H9 (cell line): ENCODE results near the gene BAHD1. TPM values are rescaled to one million over a fixed set of nuclear protein-coding genes. Genes with fewer than 3 reads are reported as not detected.

Source experiments
- DNase-seq: peaks from one replicate; pipeline ENCODE4 v3.0.0-alpha.2; 2017
- H2AFZ ChIP-seq: one replicate; pipeline ENCODE4 v1.6.1; 2013; ENCODE audit warnings: mild to moderate bottlenecking, low read length, control low read depth, moderate library complexity
- H2AK5ac ChIP-seq: 2 replicates; pipeline ENCODE4 v1.6.1; 2013; ENCODE audit warnings: low read length, control low read depth, mixed read lengths; ENCODE audit not compliant: insufficient read length
- H2BK120ac ChIP-seq: one replicate; pipeline ENCODE4 v1.6.1; 2013; ENCODE audit warnings: low read depth, mild to moderate bottlenecking, low read length, control low read depth, inconsistent platforms; ENCODE audit not compliant: poor library complexity, severe bottlenecking
- H2BK12ac ChIP-seq: 2 replicates; pipeline ENCODE4 v1.6.1; 2013; ENCODE audit warnings: low read length, control low read depth, mixed read lengths, low read depth; ENCODE audit not compliant: insufficient read length
- H2BK15ac ChIP-seq: 2 replicates; pipeline ENCODE4 v1.6.1; 2013; ENCODE audit warnings: low read depth, low read length, control low read depth
- H2BK20ac ChIP-seq: one replicate; pipeline ENCODE4 v1.6.1; 2013; ENCODE audit warnings: low read depth, mild to moderate bottlenecking, low read length, control low read depth, inconsistent platforms; ENCODE audit not compliant: poor library complexity, severe bottlenecking
- H2BK5ac ChIP-seq: 2 replicates; pipeline ENCODE4 v1.6.1; 2013; ENCODE audit warnings: low read length, control low read depth, mixed read lengths; ENCODE audit not compliant: insufficient read length
- H3K14ac ChIP-seq: 2 replicates; pipeline ENCODE4 v1.6.1; 2013; ENCODE audit warnings: low read length, control low read depth; ENCODE audit not compliant: insufficient read depth
- H3K18ac ChIP-seq: 2 replicates; pipeline ENCODE4 v1.6.1; 2013; ENCODE audit warnings: low read depth, mild to moderate bottlenecking, mixed read lengths, low read length, control low read depth; ENCODE audit not compliant: insufficient read length
- H3K23ac ChIP-seq: 2 replicates; pipeline ENCODE4 v1.6.1; 2013; ENCODE audit warnings: low read length, control low read depth, mixed read lengths, low read depth; ENCODE audit not compliant: insufficient read length
- H3K23me2 ChIP-seq: 2 replicates; pipeline ENCODE4 v1.6.1; 2013; ENCODE audit warnings: low read depth, mild to moderate bottlenecking, mixed read lengths, low read length, control low read depth; ENCODE audit not compliant: insufficient read length, poor library complexity, severe bottlenecking
- H3K27ac ChIP-seq: 2 replicates; pipeline ENCODE4 v1.5.1; 2013; ENCODE audit warnings: low read length, control low read depth, mixed read lengths, low read depth; ENCODE audit not compliant: insufficient read length
- H3K27me3 ChIP-seq: 2 replicates; pipeline ENCODE4 v1.6.1; 2013; ENCODE audit warnings: low read length, control low read depth, inconsistent platforms; ENCODE audit not compliant: insufficient read depth
- H3K4ac ChIP-seq: 2 replicates; pipeline ENCODE4 v1.6.1; 2013; ENCODE audit warnings: low read depth, mild to moderate bottlenecking, control low read depth, inconsistent platforms, low read length, moderate library complexity
- H3K4me1 ChIP-seq: 2 replicates; pipeline ENCODE4 v1.6.1; 2013; ENCODE audit warnings: low read length, control low read depth, inconsistent platforms; ENCODE audit not compliant: insufficient read depth
- H3K4me2 ChIP-seq: 2 replicates; pipeline ENCODE4 v1.6.1; 2013; ENCODE audit warnings: low read length, control low read depth, mixed read lengths; ENCODE audit not compliant: insufficient read length, insufficient read depth
- H3K56ac ChIP-seq: 2 replicates; pipeline ENCODE4 v1.6.1; 2013; ENCODE audit warnings: low read depth, mild to moderate bottlenecking, mixed read lengths, low read length, control low read depth; ENCODE audit not compliant: insufficient read length
- H3K79me1 ChIP-seq: 2 replicates; pipeline ENCODE4 v1.6.1; 2013; ENCODE audit warnings: low read depth, mild to moderate bottlenecking, moderate library complexity, low read length, control low read depth, inconsistent platforms; ENCODE audit not compliant: insufficient read depth, poor library complexity, severe bottlenecking
- H3K79me2 ChIP-seq: 2 replicates; pipeline ENCODE4 v1.6.1; 2013; ENCODE audit warnings: low read length, control low read depth, inconsistent platforms; ENCODE audit not compliant: insufficient read depth
- H3K9ac ChIP-seq: 2 replicates; pipeline ENCODE4 v1.6.1; 2013; ENCODE audit warnings: low read length, control low read depth, mixed read lengths; ENCODE audit not compliant: insufficient read length; ENCODE audit errors: extremely low read depth
- H3K9me3 ChIP-seq: one replicate; pipeline ENCODE4 v1.6.1; 2013; ENCODE audit warnings: low read depth, low read length, inconsistent platforms; ENCODE audit not compliant: control insufficient read depth
- H3T11ph ChIP-seq: one replicate; pipeline ENCODE4 v1.6.1; 2013; ENCODE audit warnings: mild to moderate bottlenecking, low read length, control low read depth, inconsistent platforms
- H4K20me1 ChIP-seq: one replicate; pipeline ENCODE4 v1.6.1; 2013; ENCODE audit not compliant: control insufficient read depth, insufficient read length, insufficient read depth
- H4K5ac ChIP-seq: 2 replicates; pipeline ENCODE4 v1.6.1; 2013; ENCODE audit warnings: low read depth, mild to moderate bottlenecking, mixed read lengths, low read length, control low read depth; ENCODE audit not compliant: insufficient read length
- H4K8ac ChIP-seq: replicated peaks from 2 replicates; pipeline ENCODE4 v1.6.1; 2013; ENCODE audit warnings: low read length, control low read depth, mixed read lengths, low read depth; ENCODE audit not compliant: insufficient read length
- H4K91ac ChIP-seq: 2 replicates; pipeline ENCODE4 v1.6.1; 2013; ENCODE audit warnings: low read depth, mild to moderate bottlenecking, moderate library complexity, mixed read lengths, low read length, control low read depth; ENCODE audit not compliant: insufficient read length
- H3K27ac Mint-ChIP-seq, 3 experiments: 2 replicates in 2 of 3; 3 replicates in 1 of 3; pipeline ENCODE4 v1.8.0; 2020 to 2021; ENCODE audit warnings: mixed read lengths in 3 of 3, mild to moderate bottlenecking in 1 of 3, moderate library complexity in 1 of 3
- H3K27me3 Mint-ChIP-seq: 2 replicates; pipeline ENCODE4 v1.8.0; 2021; ENCODE audit warnings: low read depth, mild to moderate bottlenecking, moderate library complexity, mixed read lengths
- H3K36me3 Mint-ChIP-seq, 3 experiments: 2 replicates in 2 of 3; 3 replicates in 1 of 3; pipeline ENCODE4 v1.8.0; 2020 to 2021; ENCODE audit warnings: low read depth in 3 of 3, mixed read lengths in 3 of 3; ENCODE audit not compliant: insufficient read depth in 1 of 3
- H3K4me1 Mint-ChIP-seq, 2 experiments: 2 replicates each; pipeline ENCODE4 v1.8.0; 2020; ENCODE audit warnings: mixed read lengths in 2 of 2
- H3K4me3 Mint-ChIP-seq, 2 experiments: 2 replicates in 1 of 2; 3 replicates in 1 of 2; pipeline ENCODE4 v1.8.0; 2020 to 2021; ENCODE audit warnings: mild to moderate bottlenecking in 2 of 2, mixed read lengths in 2 of 2, moderate library complexity in 1 of 2
- H3K9me3 Mint-ChIP-seq, 2 experiments: 2 replicates in 1 of 2; 3 replicates in 1 of 2; pipeline ENCODE4 v1.8.0; 2020; ENCODE audit warnings: mild to moderate bottlenecking in 2 of 2, mixed read lengths in 2 of 2, moderate library complexity in 1 of 2
- WGBS: extraction: QIAGEN DNeasy Blood & Tissue Kit; methylation state at CpG from one replicate; pipeline ENCODE4 v1.1.7; 2013; ENCODE audit warnings: missing lambda C conversion rate, low lambda C conversion rate, mixed read lengths; ENCODE audit not compliant: insufficient read length; ENCODE audit errors: extremely low coverage; 5-methylcytosine and 5-hydroxymethylcytosine counted together
- total RNA-seq: library from RNA; stranded (reverse); gene quantifications from 2 replicates; pipeline ENCODE4 v1.2.1, GENCODE V29; 2021
- TF ChIP-seq, protein P1 (sequence below): fragments of 200-600 bp; sonication (generic); conservative IDR thresholded peaks from 3 replicates; pipeline ENCODE4 v1.8.0; 2021; ENCODE audit warnings: antibody characterized with exemption, mild to moderate bottlenecking

Gene BAHD1
- total RNA-seq, 1 experiment from 2014 or later = 54.1 TPM

DNA sequence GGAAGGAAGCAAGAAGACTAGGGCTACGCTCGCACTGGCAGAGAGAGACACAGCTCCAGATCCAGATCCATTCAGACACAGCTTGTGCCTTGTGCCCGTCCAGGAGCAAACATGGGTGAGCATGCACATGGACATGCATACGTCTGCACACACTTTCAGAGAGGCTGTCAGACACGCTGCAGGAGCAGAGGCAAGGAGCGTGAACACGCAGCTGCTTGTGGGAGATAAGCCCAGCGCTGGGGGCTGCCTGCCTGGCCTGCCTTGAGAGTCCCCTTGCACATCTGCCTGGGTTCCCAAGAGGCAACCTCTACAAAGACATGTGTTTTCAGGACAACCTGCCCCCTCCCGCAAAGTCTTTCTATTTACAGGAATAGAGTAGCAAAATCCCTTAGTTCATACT is 13.6 kb upstream of the BAHD1 start:
- Mint-ChIP-seq H3K27me3 (peaks cover 20% of the 10 kb centered on the region), H3K9me3 (no peaks in the 10 kb centered on the region), H3K36me3 (no peaks in the 10 kb centered on the region), H3K4me3 (no peak overlapping the region), H3K27ac (no peak overlapping the region; a peak in 2 of 7 replicates), H3K4me1 (peaks cover 22 to 23% of the 10 kb centered on the region in 2 experiments)
- Histone ChIP-seq H3K18ac (no peak overlapping the region), H4K8ac (no peak overlapping the region), H2AFZ (no peak overlapping the region), H2BK5ac (no peak overlapping the region), H2BK120ac (no peak overlapping the region), H2AK5ac (no peak overlapping the region), H4K5ac (no peak overlapping the region), H3K9ac (no peak overlapping the region), H3K9me3 (no peaks in the 10 kb centered on the region), H4K20me1 (no peaks in the 10 kb centered on the region), H3K14ac (no peak overlapping the region), H3T11ph (no peak overlapping the region), H2BK12ac (no peak overlapping the region), H3K23ac (no peak overlapping the region), H3K4ac (no peak overlapping the region), H4K91ac (no peak overlapping the region), H3K4me2 (no peak overlapping the region), H3K79me1 (no peaks in the 10 kb centered on the region), H3K56ac (no peak overlapping the region), H3K23me2 (no peaks in the 10 kb centered on the region), H3K27me3 (no peaks in the 10 kb centered on the region), H2BK20ac (no peak overlapping the region), H3K79me2 (no peaks in the 10 kb centered on the region), H3K27ac (no peak overlapping the region), H3K4me1 (peaks cover 6% of the 10 kb centered on the region; the same call in 1 of the 2 replicates), H2BK15ac (no peak overlapping the region)
- WGBS = no CpG with 5 or more reads among the region's 9 CpGs
- TF ChIP-seq, protein P1, sequence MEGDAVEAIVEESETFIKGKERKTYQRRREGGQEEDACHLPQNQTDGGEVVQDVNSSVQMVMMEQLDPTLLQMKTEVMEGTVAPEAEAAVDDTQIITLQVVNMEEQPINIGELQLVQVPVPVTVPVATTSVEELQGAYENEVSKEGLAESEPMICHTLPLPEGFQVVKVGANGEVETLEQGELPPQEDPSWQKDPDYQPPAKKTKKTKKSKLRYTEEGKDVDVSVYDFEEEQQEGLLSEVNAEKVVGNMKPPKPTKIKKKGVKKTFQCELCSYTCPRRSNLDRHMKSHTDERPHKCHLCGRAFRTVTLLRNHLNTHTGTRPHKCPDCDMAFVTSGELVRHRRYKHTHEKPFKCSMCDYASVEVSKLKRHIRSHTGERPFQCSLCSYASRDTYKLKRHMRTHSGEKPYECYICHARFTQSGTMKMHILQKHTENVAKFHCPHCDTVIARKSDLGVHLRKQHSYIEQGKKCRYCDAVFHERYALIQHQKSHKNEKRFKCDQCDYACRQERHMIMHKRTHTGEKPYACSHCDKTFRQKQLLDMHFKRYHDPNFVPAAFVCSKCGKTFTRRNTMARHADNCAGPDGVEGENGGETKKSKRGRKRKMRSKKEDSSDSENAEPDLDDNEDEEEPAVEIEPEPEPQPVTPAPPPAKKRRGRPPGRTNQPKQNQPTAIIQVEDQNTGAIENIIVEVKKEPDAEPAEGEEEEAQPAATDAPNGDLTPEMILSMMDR = no peak
- no peak for DNase-seq
